Testis (tissue), 3 donors: Measurements from ENCODE around the gene LRRC4C. TPM values are rescaled to one million over a fixed set of nuclear protein-coding genes. Genes with fewer than 3 reads are reported as not detected.

Experiments
- DNase-seq: peaks from one replicate; pipeline ENCODE4 v3.0.0-alpha.2; 2019
- H3K27ac ChIP-seq, 2 donors: fragments of 200-600 bp; sonication (generic); one replicate each; pipeline ENCODE4 v1.5.1; 2019
- H3K27me3 ChIP-seq: fragments of 200-600 bp; sonication (generic); one replicate; pipeline ENCODE4 v1.5.1; 2019
- H3K36me3 ChIP-seq: fragments of 200-600 bp; sonication (generic); one replicate; pipeline ENCODE4 v1.5.1; 2017; ENCODE audit warnings: low read depth; ENCODE audit errors: missing control alignments
- H3K4me1 ChIP-seq: fragments of 200-600 bp; sonication (generic); one replicate; pipeline ENCODE4 v1.5.1; 2019
- H3K4me3 ChIP-seq, 2 donors: fragments of 200-600 bp; sonication (generic); one replicate each; pipeline ENCODE4 v1.5.1; 2017 to 2019
- H3K9me3 ChIP-seq: fragments of 200-600 bp; sonication (generic); one replicate; pipeline ENCODE4 v1.5.1; 2017
- POLR2A ChIP-seq: fragments of 450-650 bp; IDR thresholded peaks from one replicate; pipeline ENCODE4 v1.6.1; 2017; ENCODE audit warnings: antibody characterized with exemption, mild to moderate bottlenecking, moderate library complexity
- WGBS, 2 donors: methylation state at CpG; one replicate each; pipeline ENCODE4 v1.1.5; 2018; 5-methylcytosine and 5-hydroxymethylcytosine counted together
- intact Hi-C: fragments of 100-400 bp; cut with DNase I; formaldehyde crosslinking; loops from one replicate; pipeline ENCODE4 v1.15.1; 2023; ENCODE audit warnings: low total_unique reads
- polyA plus RNA-seq: library from polyadenylated mRNA; stranded (reverse); fragments of 350-450 nt; fragmentation: Illumina TruSeq; extraction: RNeasy Lipid Tissue Mini Kit (QIAGEN cat#74804); gene quantifications from one replicate; pipeline ENCODE4 v1.2.3, GENCODE V29; 2014; ENCODE audit warnings: low read depth, low replicate concordance; ENCODE audit not compliant: insufficient read depth
- total RNA-seq, 2 donors: library from RNA; depleted of rRNA; stranded (reverse); fragments of >200 nt; gene quantifications; one replicate each; pipeline ENCODE4 v1.2.3, GENCODE V29; 2016
- TF ChIP-seq, protein P1 (sequence below), 3 experiments: fragments of 450-650 bp in 2 of 3; fragments of 200-600 bp in 1 of 3; sonication (generic) in 1 of 3; IDR thresholded peaks; one replicate each; pipeline ENCODE4 v1.5.1; 2016 to 2019; ENCODE audit warnings: antibody characterized with exemption in 3 of 3, mild to moderate bottlenecking in 2 of 3, moderate library complexity in 1 of 3

The LRRC4C gene
- total and polyA plus RNA-seq, 3 donors from 2014 or later = 0.16 to 0.56 (median 0.45) TPM

DNA sequence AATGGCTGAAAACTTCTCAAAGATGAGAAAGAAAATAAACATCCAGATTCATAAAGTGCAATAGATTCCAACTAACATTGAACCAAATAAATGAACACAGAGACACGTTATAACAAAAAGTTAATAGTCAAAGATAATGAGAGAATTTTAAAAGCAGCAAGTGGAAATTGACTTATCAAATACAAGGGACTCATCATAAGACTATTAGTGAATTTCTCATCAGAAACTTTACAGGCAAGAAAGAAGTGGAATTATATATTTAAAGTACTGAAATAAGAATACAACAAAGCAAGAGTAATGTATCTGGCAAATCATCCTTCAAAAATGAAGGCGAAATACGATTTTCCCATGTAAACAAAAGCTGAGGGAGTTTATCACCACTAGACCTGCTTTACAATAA is 852.7 kb downstream of the LRRC4C start:
- no peaks in the 10 kb centered on the region for H3K4me1 ChIP-seq
- DNase-seq = no peak
- H3K36me3 ChIP-seq = no peaks in the 10 kb centered on the region

DNA sequence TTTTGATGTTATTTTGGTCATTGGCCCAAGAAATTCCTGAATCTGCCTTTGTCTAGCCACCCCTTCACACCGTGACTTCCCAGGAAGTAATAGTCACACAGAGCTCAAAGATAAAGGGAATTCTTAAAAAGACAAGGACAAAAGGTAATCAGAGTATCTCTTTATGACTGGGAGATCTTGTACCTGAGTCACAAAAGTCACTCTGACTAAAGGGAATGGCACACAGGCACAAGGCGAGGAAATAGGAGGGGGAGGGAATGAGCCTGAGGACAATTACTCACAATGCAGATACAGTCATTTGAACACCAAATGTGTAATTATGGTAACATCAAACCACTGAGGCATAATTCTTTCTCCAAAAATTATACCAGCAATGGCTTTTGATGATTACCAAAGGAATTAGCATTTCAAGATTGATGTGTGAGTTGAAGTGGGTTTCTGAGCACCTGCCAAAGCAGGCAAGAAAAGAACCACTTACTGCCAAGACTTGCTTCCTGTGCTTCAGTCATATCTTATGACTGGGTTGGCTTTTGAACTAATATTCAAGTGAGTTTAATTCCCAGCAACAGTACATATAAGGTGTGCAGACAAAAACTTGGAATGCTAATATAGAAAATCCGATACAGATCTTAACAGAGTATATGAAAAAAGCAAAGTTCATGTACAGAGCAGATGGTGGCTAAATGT is 856.4 kb downstream of the LRRC4C start:
- no peak for DNase-seq
- Histone ChIP-seq H3K36me3 (no peaks in the 10 kb centered on the region), H3K27ac (no peak overlapping the region), H3K9me3 (no peaks in the 10 kb centered on the region), H3K27me3 (no peaks in the 10 kb centered on the region), H3K4me1 (no peaks in the 10 kb centered on the region), H3K4me3 (no peak overlapping the region)
- intact Hi-C loops = no loop called here
- TF ChIP-seq, protein P1, sequence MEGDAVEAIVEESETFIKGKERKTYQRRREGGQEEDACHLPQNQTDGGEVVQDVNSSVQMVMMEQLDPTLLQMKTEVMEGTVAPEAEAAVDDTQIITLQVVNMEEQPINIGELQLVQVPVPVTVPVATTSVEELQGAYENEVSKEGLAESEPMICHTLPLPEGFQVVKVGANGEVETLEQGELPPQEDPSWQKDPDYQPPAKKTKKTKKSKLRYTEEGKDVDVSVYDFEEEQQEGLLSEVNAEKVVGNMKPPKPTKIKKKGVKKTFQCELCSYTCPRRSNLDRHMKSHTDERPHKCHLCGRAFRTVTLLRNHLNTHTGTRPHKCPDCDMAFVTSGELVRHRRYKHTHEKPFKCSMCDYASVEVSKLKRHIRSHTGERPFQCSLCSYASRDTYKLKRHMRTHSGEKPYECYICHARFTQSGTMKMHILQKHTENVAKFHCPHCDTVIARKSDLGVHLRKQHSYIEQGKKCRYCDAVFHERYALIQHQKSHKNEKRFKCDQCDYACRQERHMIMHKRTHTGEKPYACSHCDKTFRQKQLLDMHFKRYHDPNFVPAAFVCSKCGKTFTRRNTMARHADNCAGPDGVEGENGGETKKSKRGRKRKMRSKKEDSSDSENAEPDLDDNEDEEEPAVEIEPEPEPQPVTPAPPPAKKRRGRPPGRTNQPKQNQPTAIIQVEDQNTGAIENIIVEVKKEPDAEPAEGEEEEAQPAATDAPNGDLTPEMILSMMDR (IDR thresholded peaks at IDR 0.05) = no peak
- 79 to 80% methylated on average over 3 of the region's 3 CpGs for WGBS, 2 donors

More for the DNA sequence above, 852.7 kb downstream of the LRRC4C start:
- Histone ChIP-seq H3K9me3 (no peaks in the 10 kb centered on the region), H3K27me3 (no peaks in the 10 kb centered on the region), H3K27ac (no peak overlapping the region), H3K4me3 (no peak overlapping the region)
- WGBS, 2 donors = 87 to 88% methylated on average over 3 of the region's 3 CpGs
- intact Hi-C loops = no loop called here
- TF ChIP-seq, protein P1 (IDR thresholded peaks at IDR 0.05) = no peak
- no peak for TF ChIP-seq POLR2A

DNA sequence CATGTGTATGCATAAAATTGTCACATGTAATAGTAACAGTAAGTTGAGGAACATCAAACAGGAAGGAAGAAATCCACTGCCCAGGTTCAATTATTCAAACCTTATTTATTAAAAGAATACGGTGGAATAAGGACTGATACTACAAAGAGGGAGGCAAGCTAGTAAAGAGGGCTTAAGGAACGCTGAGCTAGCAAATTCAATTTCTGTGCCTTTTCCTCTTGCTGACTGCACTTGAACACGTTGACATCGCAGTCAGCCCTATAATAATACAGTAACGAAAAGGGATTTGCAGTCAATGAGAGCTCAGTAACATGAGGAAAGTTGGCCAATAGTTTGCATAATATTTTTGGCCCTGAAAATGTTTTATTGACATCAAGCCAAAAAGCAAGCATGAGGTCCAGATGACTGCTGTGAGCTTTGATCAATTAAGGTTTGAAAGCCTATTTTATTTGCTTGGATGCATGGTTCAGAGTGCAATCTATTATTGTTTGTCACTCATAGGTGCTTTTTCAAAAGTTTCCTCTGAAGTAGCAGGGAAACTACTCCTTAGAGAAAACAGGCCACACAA is 861.8 kb downstream of the LRRC4C start:
- TF ChIP-seq POLR2A = no peak
- TF ChIP-seq, protein P1 (IDR thresholded peaks at IDR 0.05) = no peak
- no peaks in the 10 kb centered on the region for H3K4me1 ChIP-seq
- no peak for DNase-seq
- no peaks in the 10 kb centered on the region for H3K9me3 ChIP-seq
- no peak overlapping the region for H3K4me3 ChIP-seq
- intact Hi-C loops = no loop called here
- whole genome bisulfite sequencing, 2 donors = 67 to 79% methylated on average over 5 of the region's 5 CpGs
- H3K36me3 ChIP-seq = no peaks in the 10 kb centered on the region
- no peaks in the 10 kb centered on the region for H3K27me3 ChIP-seq
- no peak overlapping the region for H3K27ac ChIP-seq

DNA sequence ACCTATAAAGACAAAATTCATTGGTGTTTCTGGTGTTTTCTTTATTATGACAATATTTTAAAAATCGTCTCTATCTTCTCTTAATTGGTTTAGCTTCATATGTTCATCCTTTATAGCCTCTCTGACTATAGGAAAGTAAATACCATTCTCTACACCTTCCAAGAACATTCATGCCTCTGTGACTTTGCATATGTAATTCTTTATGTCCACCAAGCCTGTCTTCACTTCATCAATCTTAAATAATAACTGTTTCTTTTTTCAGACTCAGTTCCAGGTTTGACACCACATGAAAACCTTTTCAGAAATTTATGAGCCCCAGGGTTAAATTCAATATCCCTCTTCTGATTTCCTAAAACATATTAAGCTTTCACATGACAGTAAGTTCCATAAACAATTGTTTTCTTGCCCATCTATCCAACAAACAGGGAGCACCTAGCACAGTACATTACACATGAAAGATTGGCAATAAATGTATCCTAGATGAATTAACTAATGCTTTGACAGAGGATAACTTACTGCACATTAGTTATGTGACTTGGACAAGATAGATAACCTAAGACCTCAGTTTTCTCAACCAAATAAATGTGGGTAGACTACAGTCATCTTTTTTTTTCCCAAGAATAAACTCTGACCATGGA is 886.1 kb downstream of the LRRC4C start:
- 33 to 37% methylated on average over 1 of the region's 1 CpG for WGBS, 2 donors
- Histone ChIP-seq H3K4me3 (no peak overlapping the region), H3K27me3 (no peaks in the 10 kb centered on the region), H3K36me3 (no peaks in the 10 kb centered on the region), H3K4me1 (no peaks in the 10 kb centered on the region), H3K9me3 (no peaks in the 10 kb centered on the region), H3K27ac (no peak overlapping the region)
- intact Hi-C loops = no loop called here
- TF ChIP-seq, protein P1 (IDR thresholded peaks at IDR 0.05) = no peak
- no peak for TF ChIP-seq POLR2A
- no peak for DNase-seq
